GM18511 (cell line): ENCODE measurements around the gene ZNF365.
"Not testable (repeated sequence)": the region's sequence is repeated elsewhere in the genome, so short reads cannot be mapped to it uniquely, and the experiment has no call there.

ENCODE experiments used
- ATAC-seq: cut with Tn5 transposase; IDR thresholded peaks from one replicate; pipeline ENCODE4 v1.9.1; 2021; ENCODE audit warnings: mild to moderate bottlenecking, moderate library complexity; ENCODE audit not compliant: unreplicated experiment

ZNF365 gene

DNA sequence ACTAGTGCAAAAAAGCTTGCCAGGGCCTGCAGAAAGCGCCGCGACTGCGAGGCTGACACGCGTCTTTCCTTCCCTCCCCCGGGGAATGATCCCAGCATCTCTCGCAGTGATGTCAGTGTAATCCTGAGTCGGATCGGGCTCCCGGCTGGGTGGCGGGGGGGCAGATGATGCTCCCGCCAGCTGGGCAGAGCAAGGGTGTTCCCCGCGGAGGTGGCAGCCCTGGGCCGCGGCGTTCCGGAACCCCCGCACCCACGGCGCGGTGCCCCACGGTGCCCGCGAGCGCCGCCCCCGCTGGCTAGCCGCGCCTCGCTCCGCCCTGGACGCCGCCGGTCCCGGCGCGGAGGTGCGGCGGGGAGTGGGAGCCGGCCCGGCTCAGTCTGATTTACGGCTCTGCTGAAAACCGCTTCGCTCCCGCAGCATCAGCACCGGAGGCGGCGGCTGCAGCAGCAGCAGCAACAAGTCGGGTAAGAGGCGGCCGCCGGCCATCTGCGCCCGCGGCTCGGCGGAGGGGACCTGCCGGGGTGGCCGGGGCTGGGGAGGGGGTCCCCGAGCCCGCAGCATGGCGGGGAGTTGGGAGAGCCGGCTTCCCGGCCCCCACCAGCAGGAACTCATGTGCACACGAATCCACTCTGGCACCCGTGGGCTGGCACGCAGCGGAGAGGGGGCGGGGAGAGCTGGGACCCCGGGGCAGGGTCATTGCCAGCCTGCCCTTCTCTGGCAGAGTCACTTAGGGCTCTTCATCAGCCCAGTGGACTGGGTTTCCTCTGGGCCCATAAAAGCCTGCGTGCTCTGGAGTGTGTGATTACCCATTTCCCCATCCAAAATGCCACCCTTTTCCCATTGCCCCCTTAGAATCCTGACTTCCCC, at the start of gene ZNF365:
Gene ZNF365 (plus strand): TSS at position 375 of the 867 bp plus-strand sequence. CDS start 1,825 bp downstream, outside the sequence.
- ATAC-seq, result peak; percentile 58

GRCh38 chr10:62326176-62326575, 48.0 kb upstream of the ZNF365 start:
- ATAC-seq, result no peak

DNA sequence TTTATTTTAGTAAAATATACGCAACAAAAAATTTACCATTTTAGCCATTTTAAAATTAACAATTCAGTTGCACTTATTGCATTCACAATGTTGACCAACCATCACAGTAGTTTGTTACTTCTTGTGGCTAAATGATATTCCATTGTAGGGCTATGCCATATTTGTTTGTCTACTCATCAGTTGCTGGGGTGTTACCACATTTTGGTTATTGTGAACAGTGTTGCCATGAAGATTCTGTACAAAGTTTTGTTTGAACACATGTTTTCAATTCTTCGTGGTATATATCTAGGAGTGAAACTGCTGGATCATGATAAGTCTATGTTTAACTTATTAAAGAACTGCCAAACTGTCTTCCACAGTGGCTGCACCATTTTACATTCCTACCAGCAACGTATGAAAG, 46.3 kb upstream of the ZNF365 start:
- ATAC-seq, result no peak

GRCh38 chr10:62330213-62330612, 44.0 kb upstream of the ZNF365 start:
- ATAC-seq, result no peak

DNA sequence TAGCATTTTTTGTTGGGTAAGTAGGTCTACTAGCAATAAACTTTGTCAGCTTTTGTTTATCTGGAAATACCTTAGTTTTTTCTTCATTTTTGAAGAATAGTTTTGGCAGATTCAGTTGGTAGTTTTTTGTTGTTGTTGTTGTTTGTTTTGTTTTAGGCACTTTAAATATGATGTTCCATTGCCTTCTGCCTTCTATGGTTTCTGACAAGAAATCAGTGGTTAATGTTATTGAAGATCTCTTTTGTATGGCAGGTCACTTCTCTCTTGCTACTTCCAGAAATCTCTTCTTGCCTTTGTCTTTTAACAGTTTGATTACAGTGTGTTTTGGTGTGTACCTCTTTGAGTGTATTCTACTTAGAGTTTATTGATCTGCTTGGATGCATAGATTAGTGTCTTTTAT, 41.8 kb upstream of the ZNF365 start:
- ATAC-seq, result no peak

DNA sequence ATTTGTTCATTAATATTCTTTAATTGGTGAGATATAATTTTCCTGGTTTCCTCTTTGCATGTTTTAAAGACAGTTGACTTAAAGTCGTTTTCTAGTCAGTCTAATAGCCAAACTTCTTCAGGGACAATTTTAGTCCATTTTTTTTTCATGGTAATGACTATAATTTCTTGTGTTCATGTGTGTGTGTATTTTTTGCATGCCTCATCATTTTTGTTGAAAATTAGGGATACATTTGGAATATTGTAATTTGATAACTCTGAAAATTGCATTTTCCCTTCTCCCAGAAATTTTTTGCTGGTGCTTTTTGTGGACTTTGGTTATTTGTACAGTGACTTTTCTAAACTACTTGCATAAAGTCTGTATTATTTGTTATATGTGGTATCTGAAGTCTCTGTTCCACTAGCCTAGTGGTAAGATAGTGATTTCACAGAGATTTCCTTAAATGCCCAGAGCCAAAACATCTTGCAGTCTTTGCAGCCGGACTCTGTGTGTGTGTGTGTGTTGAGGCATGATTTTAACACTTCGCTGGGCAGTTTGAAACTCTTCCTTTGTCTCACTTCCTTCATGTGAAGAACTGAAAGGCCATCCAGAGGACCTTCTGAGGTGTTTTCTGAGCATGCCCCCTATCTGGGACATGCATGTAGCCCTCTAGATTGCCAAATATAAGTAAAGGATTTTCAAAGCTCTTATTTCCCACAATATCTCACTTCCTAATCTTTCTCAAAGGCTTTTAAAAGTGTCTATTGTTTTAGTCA, 40.9 kb upstream of the ZNF365 start:
- peak; percentile 61 for ATAC-seq

DNA sequence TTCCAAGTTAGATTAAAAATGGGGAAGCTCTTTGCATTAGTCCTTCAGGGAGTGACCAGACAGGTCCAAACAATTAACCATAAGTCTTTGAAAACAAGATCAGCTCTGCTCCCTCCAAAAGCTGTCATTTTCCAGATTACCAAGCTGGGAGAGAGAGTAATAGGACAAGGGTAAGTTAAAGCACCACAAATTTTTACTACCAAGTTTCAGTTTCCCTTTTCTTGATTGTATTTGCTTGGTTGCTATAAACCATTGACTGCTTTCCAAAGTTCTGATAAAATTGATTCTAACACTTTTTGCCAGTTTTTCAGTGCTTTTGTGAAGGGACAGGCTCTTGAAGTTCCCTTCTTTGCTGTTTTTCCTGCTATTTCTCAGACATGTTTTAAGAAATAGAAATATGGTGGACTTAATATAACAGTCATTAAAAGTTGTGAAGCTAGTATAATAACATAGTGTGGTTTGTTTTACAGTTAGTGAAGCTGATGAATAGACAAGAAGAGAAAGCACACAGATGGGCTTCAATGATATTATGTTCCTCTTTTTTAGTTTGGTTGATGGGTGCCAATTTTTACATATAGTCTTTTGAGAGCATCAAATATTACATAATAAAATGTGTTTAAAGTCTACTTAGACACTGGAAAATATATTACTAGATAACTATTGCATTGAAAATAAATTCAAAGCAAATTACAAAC, 40.0 kb upstream of the ZNF365 start:
- peak; percentile 31 for ATAC-seq

GRCh38 chr10:62335326-62335725, 38.8 kb upstream of the ZNF365 start:
- ATAC-seq, result no peak

DNA sequence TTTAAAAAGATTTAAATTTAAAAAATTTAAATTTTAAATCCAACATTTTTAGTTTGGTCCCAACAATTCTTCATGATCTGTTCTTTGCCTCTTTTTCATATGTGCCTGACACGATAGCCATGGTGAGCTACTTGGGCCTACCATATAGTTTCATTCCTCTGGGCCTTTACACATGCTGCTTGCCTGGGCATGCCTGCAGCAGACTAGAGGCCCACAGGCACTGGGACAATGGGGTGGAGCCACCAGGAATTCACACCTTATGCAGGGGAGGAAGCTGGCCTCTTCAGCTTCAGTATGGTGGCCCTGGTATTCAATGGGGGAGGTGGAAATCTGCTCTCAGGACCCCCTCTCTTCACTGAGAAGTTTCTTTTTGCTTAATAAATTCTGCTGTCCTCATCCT, 37.8 kb upstream of the ZNF365 start:
- no peak for ATAC-seq

- ATAC-seq, result no peak
These were observed 32.8 kb upstream of the ZNF365 start for GRCh38 chr10:62341419-62341818.

DNA sequence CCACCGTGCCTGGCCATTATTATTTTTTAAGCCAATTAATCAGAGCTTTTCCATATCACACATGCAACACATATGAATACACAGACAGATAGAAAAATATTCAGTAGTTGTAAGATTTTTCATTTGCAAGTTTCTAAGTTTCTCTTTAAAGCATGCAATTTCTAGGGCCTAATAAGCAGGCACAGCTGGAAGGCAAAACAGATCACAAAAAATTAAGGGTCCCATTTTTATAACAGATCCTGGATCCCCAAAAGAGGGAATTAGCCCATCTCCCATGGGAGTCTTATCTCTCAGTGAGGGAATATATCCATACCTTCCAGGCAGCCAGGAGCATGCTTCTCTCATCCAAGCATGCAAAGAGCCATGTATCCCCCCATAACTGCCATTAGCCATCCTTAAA, 31.2 kb upstream of the ZNF365 start:
- ATAC-seq, result no peak

- no peak for ATAC-seq
These were observed 26.1 kb upstream of the ZNF365 start for GRCh38 chr10:62348029-62348428.

DNA sequence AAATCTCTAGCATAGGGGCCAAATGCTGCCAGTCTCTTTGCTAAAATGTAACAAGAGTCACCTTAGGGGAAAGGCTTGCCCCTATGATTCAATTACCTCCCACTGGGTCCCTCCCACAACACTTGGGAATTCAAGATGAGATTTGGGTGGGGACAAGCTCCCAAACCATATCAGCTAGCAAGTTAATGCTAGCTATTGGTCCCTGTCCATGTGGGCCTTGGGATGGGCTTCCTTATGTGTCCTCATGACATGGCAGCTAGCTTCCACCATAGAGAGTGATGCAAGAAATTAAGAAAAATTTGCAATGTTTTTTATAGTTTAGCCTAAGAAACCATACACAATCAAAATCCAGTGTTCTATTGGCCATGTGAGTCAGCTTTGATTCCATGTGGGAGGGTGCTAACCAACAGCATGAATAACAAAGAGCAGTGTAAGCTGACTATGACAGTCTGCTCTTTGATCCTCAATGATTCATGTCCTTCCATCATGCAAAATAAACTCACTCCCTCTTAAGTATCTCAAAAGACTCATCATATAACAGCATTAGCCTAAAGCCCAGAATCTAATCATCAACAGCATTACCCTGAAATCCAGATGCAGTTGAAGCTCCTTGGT, 21.7 kb upstream of the ZNF365 start:
- ATAC-seq, result no peak

- ATAC-seq, result no peak
These were observed 19.3 kb upstream of the ZNF365 start for GRCh38 chr10:62354916-62355315.

GRCh38 chr10:62356447-62356846, 17.7 kb upstream of the ZNF365 start:
- no peak for ATAC-seq

GRCh38 chr10:62358151-62358550, 16.0 kb upstream of the ZNF365 start:
- ATAC-seq, result not testable (repeated sequence)

DNA sequence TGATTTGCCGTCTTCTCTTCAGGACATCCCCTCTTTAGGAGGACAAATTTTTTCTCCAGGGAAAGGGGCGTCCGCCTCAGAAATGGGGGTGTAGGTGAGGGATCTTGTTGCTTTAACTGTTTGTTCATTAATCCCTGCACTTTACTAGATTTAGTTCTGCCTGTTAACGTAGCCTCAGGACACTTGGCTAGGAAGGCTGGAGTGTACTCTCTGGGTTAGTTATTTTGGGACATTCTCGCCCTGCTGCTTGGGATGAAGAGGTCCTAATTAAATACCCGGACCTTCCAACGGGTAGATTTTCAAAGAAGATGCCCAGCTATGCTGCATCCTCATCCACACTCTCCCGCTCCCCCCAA, 552 bp upstream of the ZNF365 start:
- ATAC-seq, result no peak

GRCh38 chr10:62374862-62375710, 917 bp downstream of the ZNF365 start:
- ATAC-seq, result no peak

GRCh38 chr10:62376071-62377025, 2.2 kb downstream of the ZNF365 start:
- no peak for ATAC-seq
